Suprapubic skin (tissue), 3 donors: Measurements from ENCODE around the gene IBA57.
"Not testable (repeated sequence)": the region's sequence is repeated elsewhere in the genome, so short reads cannot be mapped to it uniquely, and the experiment has no call there.

Experiments
- CTCF ChIP-seq, 2 donors: fragments of 200-600 bp in 1 of 2; fragments of 450-650 bp in 1 of 2; sonication (generic) in 1 of 2; IDR thresholded peaks; one replicate each; pipeline ENCODE4 v1.5.1; 2016 to 2019; ENCODE audit warnings: antibody characterized with exemption in 2 of 2, mild to moderate bottlenecking in 1 of 2, moderate library complexity in 1 of 2
- EP300 ChIP-seq: sonication (generic); formaldehyde crosslinking; IDR thresholded peaks from one replicate; pipeline ENCODE4 v1.6.1; 2017; ENCODE audit warnings: antibody characterized with exemption
- POLR2A ChIP-seq, 2 donors: fragments of 450-650 bp; IDR thresholded peaks; one replicate each; pipeline ENCODE4 v1.6.1; 2017; ENCODE audit warnings: antibody characterized with exemption in 2 of 2, mild to moderate bottlenecking in 2 of 2, moderate library complexity in 2 of 2

- TF ChIP-seq EP300; POLR2A (IDR thresholded peaks at IDR 0.05); CTCF (IDR thresholded peaks at IDR 0.05): not testable (repeated sequence)
Observed at GRCh38 chr1:228188249-228188648, 22.6 kb downstream of the IBA57 start.
